ENCODE results near the gene TUBB2A.
"Not testable (repeated sequence)": the region's sequence is repeated elsewhere in the genome, so short reads cannot be mapped to it uniquely, and the experiment has no call there.

TUBB2A gene

DNA sequence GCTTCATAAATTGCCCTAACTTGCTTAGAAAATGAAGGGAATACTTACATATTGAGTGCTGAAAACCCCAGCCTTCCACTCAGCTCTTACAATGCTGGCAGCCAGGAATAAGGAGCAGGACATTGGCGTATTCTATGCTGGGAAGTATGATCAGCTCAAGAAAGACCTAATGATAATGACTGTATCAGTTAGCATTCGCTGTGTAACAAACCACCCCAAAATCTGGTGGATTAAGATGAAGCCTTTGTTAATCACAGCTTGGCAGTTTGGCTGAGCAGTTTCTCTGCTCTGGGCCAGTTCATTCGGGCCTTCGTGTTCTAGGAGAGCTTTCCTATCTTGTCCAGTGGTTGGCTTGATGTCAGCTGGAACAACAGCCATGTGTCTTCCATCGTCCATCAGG, 33.4 kb upstream of the TUBB2A start:
- TF ChIP-seq CTCF (IDR thresholded peaks at IDR 0.05; ENCODE audit: low read depth, low read length): no peak
- no peak for DNase-seq (ENCODE audit: extremely low read depth, low read depth)

GRCh38 chr6:3190056-3190455, 32.7 kb upstream of the TUBB2A start:
- no peak for TF ChIP-seq CTCF (IDR thresholded peaks at IDR 0.05; ENCODE audit: low read depth, low read length)

DNA sequence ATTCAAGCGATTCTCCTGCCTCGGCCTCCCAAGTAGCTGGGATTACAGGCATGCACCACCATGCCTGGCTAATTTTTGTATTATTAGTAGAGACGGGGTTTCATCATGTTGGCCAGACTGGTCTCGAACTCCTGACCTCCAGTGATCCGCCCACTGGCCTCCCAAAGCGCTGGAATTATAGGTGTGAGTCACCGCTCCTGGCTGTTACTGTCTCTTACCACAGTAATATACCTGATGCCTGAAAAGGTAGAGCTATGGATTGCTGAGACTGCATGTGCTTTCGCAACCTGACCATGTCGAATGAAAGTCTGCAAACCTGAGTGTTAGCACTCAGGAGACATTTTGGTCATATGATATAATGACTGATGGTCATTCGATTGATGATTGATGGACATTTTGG, 31.8 kb upstream of the TUBB2A start:
- DNase-seq (ENCODE audit: extremely low read depth, low read depth): not testable (repeated sequence)

More at GRCh38 chr6:3190056-3190455, 32.7 kb upstream of the TUBB2A start:
- DNase-seq (ENCODE audit: extremely low read depth, low read depth): no peak

- no peak for TF ChIP-seq CTCF (IDR thresholded peaks at IDR 0.05; ENCODE audit: low read depth, low read length)
- no peak for DNase-seq (ENCODE audit: extremely low read depth, low read depth)
Measured at GRCh38 chr6:3188262-3188661, 30.9 kb upstream of the TUBB2A start.

DNA sequence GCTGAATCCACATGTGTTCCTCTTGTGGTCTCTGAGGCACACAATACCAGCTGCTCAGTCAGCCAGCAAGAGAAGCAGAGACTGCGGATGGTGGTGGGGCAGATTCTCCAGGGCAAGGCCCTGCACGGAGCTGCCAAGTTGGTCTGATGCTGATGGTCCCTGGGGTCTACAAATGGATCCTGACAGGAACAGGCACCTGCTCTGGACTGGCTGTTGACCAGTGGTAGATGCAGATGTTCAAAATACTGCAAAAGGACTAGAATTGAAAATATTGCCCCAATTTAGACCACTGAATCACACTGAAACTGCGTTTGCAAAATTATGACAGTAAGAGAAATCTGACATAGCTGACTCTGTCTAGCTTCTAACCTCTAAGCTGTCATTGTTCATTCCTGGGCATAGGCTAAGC, 29.6 kb upstream of the TUBB2A start:
- TF ChIP-seq CTCF (IDR thresholded peaks at IDR 0.05; ENCODE audit: low read depth, low read length): no peak
- DNase-seq (ENCODE audit: extremely low read depth, low read depth): no peak

DNA sequence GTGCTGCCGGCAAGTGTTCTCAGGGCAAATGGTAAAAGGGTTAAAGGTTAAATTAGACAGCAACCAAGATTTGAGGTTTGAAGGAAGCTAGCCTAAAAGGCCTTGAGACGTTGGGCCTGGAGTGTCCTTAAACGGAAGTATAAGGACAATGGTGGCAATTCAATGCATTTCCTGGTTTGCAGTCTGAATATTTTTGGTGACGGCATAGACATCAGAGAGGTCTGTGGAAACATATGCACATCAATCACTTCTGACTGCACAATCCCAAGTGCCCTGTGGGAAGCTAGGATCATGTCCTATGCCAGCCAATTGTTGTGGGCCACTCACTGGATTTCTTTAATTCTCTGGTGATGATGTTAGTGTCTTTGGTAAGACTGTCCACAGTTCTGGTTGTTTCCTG, 25.7 kb upstream of the TUBB2A start:
- TF ChIP-seq CTCF (IDR thresholded peaks at IDR 0.05; ENCODE audit: low read depth, low read length): no peak
- no peak for DNase-seq (ENCODE audit: extremely low read depth, low read depth)

GRCh38 chr6:3181105-3181504, 23.8 kb upstream of the TUBB2A start:
- TF ChIP-seq CTCF (IDR thresholded peaks at IDR 0.05; ENCODE audit: low read depth, low read length): no peak
- no peak for DNase-seq (ENCODE audit: extremely low read depth, low read depth)

DNA sequence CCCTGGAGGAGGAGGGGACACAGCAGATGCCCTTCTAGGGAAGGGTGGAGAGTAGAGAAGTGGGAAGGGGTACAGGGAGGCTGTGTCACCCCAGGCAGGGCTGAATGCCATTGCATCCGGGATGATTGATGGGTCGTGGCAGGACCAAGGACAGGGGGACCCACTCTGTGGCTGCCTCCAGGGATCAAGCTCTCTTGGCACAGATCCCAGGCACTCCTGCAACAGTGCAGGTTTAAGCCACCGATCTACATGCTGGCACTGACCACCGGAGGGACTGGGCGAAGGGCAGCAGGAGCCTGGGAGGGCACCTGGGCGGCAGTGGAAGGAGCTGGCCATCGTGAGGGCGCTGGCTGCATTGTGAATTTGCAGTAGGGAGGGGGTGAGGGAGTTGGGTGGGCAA, 22.6 kb upstream of the TUBB2A start:
- not testable (repeated sequence) for DNase-seq (ENCODE audit: extremely low read depth, low read depth)

DNA sequence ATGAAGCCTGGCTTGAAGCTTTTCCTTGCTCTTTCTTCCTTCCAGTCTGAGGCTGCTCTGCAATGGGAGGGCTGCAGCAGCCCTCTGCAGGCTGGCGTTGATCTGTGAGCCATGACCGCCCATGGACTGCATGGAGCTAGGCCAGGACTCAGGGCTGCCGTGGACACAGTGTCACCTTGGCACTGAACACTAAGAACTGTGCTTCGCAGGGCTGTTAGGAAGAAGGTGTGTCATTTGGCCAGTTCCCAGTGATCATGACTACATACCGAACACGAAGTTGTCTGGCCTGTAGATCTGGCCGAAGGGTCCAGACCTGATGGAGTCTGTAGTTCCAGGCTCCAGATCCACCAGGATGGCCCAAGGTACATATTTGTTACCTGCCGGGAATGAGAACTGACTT, 21.3 kb upstream of the TUBB2A start:
- DNase-seq (ENCODE audit: extremely low read depth, low read depth): not testable (repeated sequence)

All from AG09319 (cell line).